Ureter (tissue), 1 donor: ENCODE data around the gene SCD. TPM values are rescaled to one million over a fixed set of nuclear protein-coding genes. Genes with fewer than 3 reads are reported as not detected.

Experiments
- DNase-seq: peaks from one replicate; pipeline ENCODE4 v3.0.0-alpha.2; 2020; ENCODE audit warnings: low spot score
- total RNA-seq: library from RNA; stranded (reverse); gene quantifications from one replicate; pipeline ENCODE4 v1.2.4, GENCODE V29; 2023
- donor health status: DM: yes; HTN: yes; CAD: no.

The SCD gene
- total RNA-seq, 1 donor from 2014 or later: 45.8 TPM

- DNase-seq: no peak
These were observed 5.8 kb upstream of the SCD start for GRCh38 chr10:100340948-100341847.

GRCh38 chr10:100341953-100342626 lies 4.9 kb upstream of the SCD start:
- peak; percentile 66 for DNase-seq

GRCh38 chr10:100342627-100342972 lies 4.4 kb upstream of the SCD start:
- DNase-seq: no peak

GRCh38 chr10:100344241-100344788 lies 2.7 kb upstream of the SCD start:
- DNase-seq: no peak

GRCh38 chr10:100345570-100346330 lies 1.3 kb upstream of the SCD start:
- DNase-seq: no peak

- peak; percentile 68 for DNase-seq
These were observed 675 bp upstream of the SCD start for GRCh38 chr10:100346351-100346764.

- DNase-seq: no peak
These were observed 649 bp downstream of the SCD start for GRCh38 chr10:100347568-100348195.

- DNase-seq: no peak
These were observed 1.4 kb downstream of the SCD start for GRCh38 chr10:100348389-100348927.

- no peak for DNase-seq
These were observed 2.1 kb downstream of the SCD start for GRCh38 chr10:100349087-100349486.

- DNase-seq: no peak
These were observed 2.6 kb downstream of the SCD start for GRCh38 chr10:100349672-100350071.

GRCh38 chr10:100350914-100351485 lies 4.0 kb downstream of the SCD start:
- no peak for DNase-seq

GRCh38 chr10:100353770-100354485 lies 6.9 kb downstream of the SCD start:
- DNase-seq: no peak

GRCh38 chr10:100355086-100355485 lies 8.1 kb downstream of the SCD start:
- DNase-seq: no peak

- DNase-seq: no peak
These were observed 9.3 kb downstream of the SCD start for GRCh38 chr10:100356067-100357017.

- no peak for DNase-seq
These were observed 10.2 kb downstream of the SCD start for GRCh38 chr10:100357059-100357858.

GRCh38 chr10:100359030-100359432 lies 12.0 kb downstream of the SCD start:
- no peak for DNase-seq

- DNase-seq: no peak
These were observed 12.6 kb downstream of the SCD start for GRCh38 chr10:100359529-100360150.

GRCh38 chr10:100360234-100360633 lies 13.2 kb downstream of the SCD start:
- no peak for DNase-seq
